ENCODE measurements around the gene USP48.

The USP48 gene

GRCh38 chr1:21825393-21825792 is 42.4 kb upstream of the USP48 start:
- no peak overlapping the region for H3K27ac ChIP-seq (ENCODE audit: low read length)
- no peak overlapping the region for H3K4me3 ChIP-seq (ENCODE audit: low read length)
- DNase-seq: no peak
- H4K20me1 ChIP-seq (ENCODE audit: insufficient read depth, low read length): no peaks in the 10 kb centered on the region
- no peaks in the 10 kb centered on the region for H3K4me1 ChIP-seq (ENCODE audit: low read length)
- no peaks in the 10 kb centered on the region for H3K27me3 ChIP-seq (replicated peaks; ENCODE audit: insufficient read depth, low read length)
- H3K4me2 ChIP-seq (ENCODE audit: low read depth, low read length): no peak overlapping the region
- H3K79me2 ChIP-seq (ENCODE audit: low read length): no peaks in the 10 kb centered on the region
- no peaks in the 10 kb centered on the region for H3K9me2 ChIP-seq (replicated peaks; ENCODE audit: insufficient read depth, low read length)
- H3K9me3 ChIP-seq (replicated peaks; ENCODE audit: insufficient read depth, low read length): no peaks in the 10 kb centered on the region
- no peak overlapping the region for H3K9ac ChIP-seq (ENCODE audit: low read length)
- no peaks in the 10 kb centered on the region for H3F3A ChIP-seq (ENCODE audit: insufficient read depth, low read length)
- no peak overlapping the region for H2AFZ ChIP-seq (ENCODE audit: low read length)
- no peaks in the 10 kb centered on the region for H3K36me3 ChIP-seq (replicated peaks; ENCODE audit: insufficient read depth, low read length)
- TF ChIP-seq CTCF (IDR thresholded peaks at IDR 0.05; ENCODE audit: low read length): no peak
- TF ChIP-seq EZH2phosphoT487 (IDR thresholded peaks at IDR 0.05; ENCODE audit: low read length): no peak
- TF ChIP-seq EZH2 (optimal IDR thresholded peaks at IDR 0.05; ENCODE audit: low read depth, low read length): no peak

GRCh38 chr1:21824926-21825325 is 42.0 kb upstream of the USP48 start:
- H3K4me3 ChIP-seq (ENCODE audit: low read length): no peak overlapping the region
- H3K36me3 ChIP-seq (replicated peaks; ENCODE audit: insufficient read depth, low read length): no peaks in the 10 kb centered on the region
- H3K4me1 ChIP-seq (ENCODE audit: low read length): no peaks in the 10 kb centered on the region
- no peaks in the 10 kb centered on the region for H3K27me3 ChIP-seq (replicated peaks; ENCODE audit: insufficient read depth, low read length)
- H3F3A ChIP-seq (ENCODE audit: insufficient read depth, low read length): no peaks in the 10 kb centered on the region
- no peaks in the 10 kb centered on the region for H4K20me1 ChIP-seq (ENCODE audit: insufficient read depth, low read length)
- H2AFZ ChIP-seq (ENCODE audit: low read length): no peak overlapping the region
- H3K4me2 ChIP-seq (ENCODE audit: low read depth, low read length): no peak overlapping the region
- no peak overlapping the region for H3K27ac ChIP-seq (ENCODE audit: low read length)
- H3K9ac ChIP-seq (ENCODE audit: low read length): no peak overlapping the region
- no peaks in the 10 kb centered on the region for H3K9me2 ChIP-seq (replicated peaks; ENCODE audit: insufficient read depth, low read length)
- DNase-seq: no peak
- H3K9me3 ChIP-seq (replicated peaks; ENCODE audit: insufficient read depth, low read length): no peaks in the 10 kb centered on the region
- no peaks in the 10 kb centered on the region for H3K79me2 ChIP-seq (ENCODE audit: low read length)
- TF ChIP-seq EZH2phosphoT487 (IDR thresholded peaks at IDR 0.05; ENCODE audit: low read length) (no peak), EZH2 (optimal IDR thresholded peaks at IDR 0.05; ENCODE audit: low read depth, low read length) (no peak), CTCF (IDR thresholded peaks at IDR 0.05; ENCODE audit: low read length) (no peak)

DNA sequence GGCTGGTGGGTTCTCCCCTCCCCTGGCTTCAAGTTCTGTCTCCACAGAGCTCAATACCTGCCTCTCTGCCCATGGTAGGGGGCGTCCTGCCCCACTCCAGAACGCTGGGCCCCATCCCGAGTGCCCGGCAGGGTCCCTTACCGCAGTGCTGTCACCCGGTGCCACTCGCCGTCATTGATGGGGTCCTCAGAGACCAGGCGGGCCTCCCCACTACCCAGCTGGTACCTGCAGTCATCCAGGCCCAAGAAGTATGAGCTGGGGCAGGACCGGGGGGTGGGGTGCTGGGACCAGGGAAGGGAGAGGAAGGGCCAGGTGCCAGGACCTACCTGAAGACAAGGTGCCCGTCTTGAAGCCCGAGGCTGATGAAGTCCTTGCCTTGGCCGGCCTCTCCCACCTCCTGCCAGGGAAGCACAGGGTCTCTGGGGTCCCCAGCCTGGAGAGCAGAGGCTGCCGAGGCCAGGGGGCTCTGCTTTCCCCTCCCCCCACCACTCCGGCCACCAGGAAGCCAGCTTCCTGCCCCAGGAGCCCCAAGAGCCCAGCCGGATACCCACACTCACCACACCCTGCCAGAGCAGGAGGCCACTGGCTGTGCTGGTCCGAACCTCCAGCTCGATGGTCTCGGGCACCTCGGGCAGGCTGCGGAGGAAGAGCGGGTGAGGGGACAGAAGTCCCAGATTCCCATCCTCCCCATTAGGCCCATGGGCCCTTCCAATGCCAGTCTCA is 41.2 kb upstream of the USP48 start:
- no peak overlapping the region for H3K9ac ChIP-seq (ENCODE audit: low read length)
- H2AFZ ChIP-seq (ENCODE audit: low read length): no peak overlapping the region
- no peak for DNase-seq
- no peaks in the 10 kb centered on the region for H3K9me2 ChIP-seq (replicated peaks; ENCODE audit: insufficient read depth, low read length)
- no peaks in the 10 kb centered on the region for H3K9me3 ChIP-seq (replicated peaks; ENCODE audit: insufficient read depth, low read length)
- no peaks in the 10 kb centered on the region for H3F3A ChIP-seq (ENCODE audit: insufficient read depth, low read length)
- H3K4me2 ChIP-seq (ENCODE audit: low read depth, low read length): no peak overlapping the region
- H3K79me2 ChIP-seq (ENCODE audit: low read length): no peaks in the 10 kb centered on the region
- H3K4me1 ChIP-seq (ENCODE audit: low read length): no peaks in the 10 kb centered on the region
- H3K4me3 ChIP-seq (ENCODE audit: low read length): no peak overlapping the region
- no peak overlapping the region for H3K27ac ChIP-seq (ENCODE audit: low read length)
- no peaks in the 10 kb centered on the region for H3K36me3 ChIP-seq (replicated peaks; ENCODE audit: insufficient read depth, low read length)
- H4K20me1 ChIP-seq (ENCODE audit: insufficient read depth, low read length): no peaks in the 10 kb centered on the region
- no peak for TF ChIP-seq CTCF (IDR thresholded peaks at IDR 0.05; ENCODE audit: low read length)
- TF ChIP-seq EZH2 (optimal IDR thresholded peaks at IDR 0.05; ENCODE audit: low read depth, low read length): no peak
- no peak for TF ChIP-seq EZH2phosphoT487 (IDR thresholded peaks at IDR 0.05; ENCODE audit: low read length)
- H3K27me3 ChIP-seq (replicated peaks; ENCODE audit: insufficient read depth, low read length): no peaks in the 10 kb centered on the region
